Prostate gland (tissue), 2 donors: ENCODE measurements around the gene NT5DC1. TPM values are rescaled to one million over a fixed set of nuclear protein-coding genes. Genes with fewer than 3 reads are reported as not detected.
"Not testable (repeated sequence)": the region's sequence is repeated elsewhere in the genome, so short reads cannot be mapped to it uniquely, and the experiment has no call there.

Experiments
- DNase-seq: peaks from one replicate; pipeline ENCODE4 v3.0.0-alpha.2; 2019; ENCODE audit warnings: low spot score
- H3K27ac ChIP-seq, 2 donors: fragments of 200-600 bp; sonication (generic); 2 replicates each; pipeline ENCODE4 v1.5.1; 2017 to 2019
- H3K27me3 ChIP-seq: fragments of 200-600 bp; sonication (generic); replicated peaks from 2 replicates; pipeline ENCODE4 v1.5.1; 2019; ENCODE audit not compliant: insufficient read depth
- H3K36me3 ChIP-seq, 2 donors: fragments of 200-600 bp; sonication (generic); 1 replicate in 1 of 2; 2 replicates in 1 of 2; pipeline versions ENCODE4 v1.5.1 to v1.8.1; 2017 to 2019
- H3K4me1 ChIP-seq: fragments of 200-600 bp; sonication (generic); replicated peaks from 2 replicates; pipeline ENCODE4 v1.5.1; 2019
- H3K4me3 ChIP-seq, 2 donors: fragments of 200-600 bp; sonication (generic); 2 replicates each; pipeline ENCODE4 v1.5.1; 2017 to 2019
- H3K9me3 ChIP-seq: fragments of 200-600 bp; sonication (generic); 2 replicates; pipeline ENCODE4 v1.5.1; 2017
- CTCF ChIP-seq, 4 experiments: fragments of 200-600 bp in 2 of 4; fragments of 450-650 bp in 2 of 4; sonication (generic) in 2 of 4; IDR thresholded peaks; 1 replicate in 3 of 4; 2 replicates in 1 of 4; pipeline ENCODE4 v1.5.1; 2016 to 2019; ENCODE audit warnings: antibody characterized with exemption in 4 of 4, mild to moderate bottlenecking in 2 of 4, moderate library complexity in 2 of 4
- POLR2A ChIP-seq: fragments of 450-650 bp; IDR thresholded peaks from one replicate; pipeline ENCODE4 v1.6.1; 2016; ENCODE audit warnings: antibody characterized with exemption, mild to moderate bottlenecking
- POLR2AphosphoS5 ChIP-seq: sonication (generic); formaldehyde crosslinking; IDR thresholded peaks from one replicate; pipeline ENCODE4 v1.6.1; 2017; ENCODE audit warnings: antibody characterized with exemption
- WGBS: methylation state at CpG from one replicate; pipeline ENCODE4 v1.1.5; 2018; 5-methylcytosine and 5-hydroxymethylcytosine counted together
- intact Hi-C: fragments of 100-400 bp; cut with DNase I; formaldehyde crosslinking; loops from one replicate; pipeline ENCODE4 v1.14.2; 2022
- total RNA-seq, 2 donors: library from RNA; depleted of rRNA; stranded (reverse); fragments of >200 nt; gene quantifications; one replicate each; pipeline ENCODE4 v1.1.0, GENCODE V29; 2016

NT5DC1 gene
- total RNA-seq, 2 donors from 2014 or later, result 12.3 to 26.1 TPM

- no peak overlapping the region for H3K27ac ChIP-seq
- intact Hi-C loops, result no loop called here
- DNase-seq, result no peak
- H3K4me1 ChIP-seq, result no peaks in the 10 kb centered on the region
- TF ChIP-seq POLR2A (no peak), CTCF (IDR thresholded peaks at IDR 0.05) (no peak), POLR2AphosphoS5 (no peak)
- no peaks in the 10 kb centered on the region for H3K27me3 ChIP-seq
- H3K9me3 ChIP-seq, result no peaks in the 10 kb centered on the region
- no peak overlapping the region for H3K4me3 ChIP-seq
- H3K36me3 ChIP-seq, result no peaks in the 10 kb centered on the region
Observed at GRCh38 chr6:116088946-116089345, 11.7 kb upstream of the NT5DC1 start.

GRCh38 chr6:116090251-116090650 is 10.4 kb upstream of the NT5DC1 start:
- TF ChIP-seq CTCF (IDR thresholded peaks at IDR 0.05), result no peak
- no peak for TF ChIP-seq POLR2A
- no peak for TF ChIP-seq POLR2AphosphoS5
- Histone ChIP-seq H3K27me3 (no peaks in the 10 kb centered on the region), H3K4me3 (no peak overlapping the region), H3K9me3 (no peaks in the 10 kb centered on the region), H3K4me1 (no peaks in the 10 kb centered on the region), H3K36me3 (no peaks in the 10 kb centered on the region), H3K27ac (no peak overlapping the region)
- intact Hi-C loops, result no loop called here
- WGBS, result 85% methylated on average over 2 of the region's 2 CpGs
- no peak for DNase-seq

- H3K36me3 ChIP-seq, result no peaks in the 10 kb centered on the region
- WGBS, result 97% methylated on average over 7 of the region's 7 CpGs
- TF ChIP-seq POLR2AphosphoS5 (no peak), CTCF (IDR thresholded peaks at IDR 0.05) (no peak), POLR2A (no peak)
- no peaks in the 10 kb centered on the region for H3K27me3 ChIP-seq
- H3K4me3 ChIP-seq, result no peak overlapping the region
- no peak for DNase-seq
- no peak overlapping the region for H3K27ac ChIP-seq
- no peaks in the 10 kb centered on the region for H3K4me1 ChIP-seq
- intact Hi-C loops, result no loop called here
- no peaks in the 10 kb centered on the region for H3K9me3 ChIP-seq
Observed at GRCh38 chr6:116094041-116094440, 6.6 kb upstream of the NT5DC1 start.

GRCh38 chr6:116096048-116096759 is 4.4 kb upstream of the NT5DC1 start:
- H3K4me3 ChIP-seq, H3K27ac ChIP-seq, intact Hi-C loops, H3K4me1 ChIP-seq, DNase-seq, H3K27me3 ChIP-seq, H3K9me3 ChIP-seq, H3K36me3 ChIP-seq: not testable (repeated sequence)
- 92% methylated on average over 9 of the region's 9 CpGs for WGBS

- H3K4me1 ChIP-seq, result no peaks in the 10 kb centered on the region
- no peak for DNase-seq
- H3K4me3 ChIP-seq, result no peak overlapping the region
- no peaks in the 10 kb centered on the region for H3K9me3 ChIP-seq
- no peak for TF ChIP-seq POLR2A
- peak in 3 of 4 experiments; percentile 46 to 55 (median 46) for TF ChIP-seq CTCF (IDR thresholded peaks at IDR 0.05)
- H3K36me3 ChIP-seq, result no peaks in the 10 kb centered on the region
- intact Hi-C loops, result no loop called here
- 41% methylated on average over 2 of the region's 2 CpGs for WGBS
- no peak overlapping the region for H3K27ac ChIP-seq
- no peaks in the 10 kb centered on the region for H3K27me3 ChIP-seq
Observed at GRCh38 chr6:116096979-116097816, 3.5 kb upstream of the NT5DC1 start.
